Smooth muscle cell (in vitro differentiated cells): ENCODE measurements around the gene RASSF8. TPM values are rescaled to one million over a fixed set of nuclear protein-coding genes. Genes with fewer than 3 reads are reported as not detected.

Source experiments
- DNase-seq: peaks from one replicate; lab custom pipeline; 2025; ENCODE audit not compliant: unreplicated experiment; lab: John Stamatoyannopoulos, UW
- H2AFZ ChIP-seq: fragments of 200-600 bp; sonication (generic); 2 replicates; pipeline ENCODE4 v1.6.0; 2016; ENCODE audit warnings: antibody characterized with exemption, low read depth, mild to moderate bottlenecking
- H3F3A ChIP-seq: fragments of 200-600 bp; sonication (generic); 2 replicates; pipeline ENCODE4 v1.6.0; 2017; ENCODE audit warnings: antibody characterized with exemption, low read depth
- H3K27ac ChIP-seq: fragments of 200-600 bp; sonication (generic); 2 replicates; pipeline ENCODE4 v1.5.1; 2016; ENCODE audit warnings: low read depth, mild to moderate bottlenecking
- H3K27me3 ChIP-seq: fragments of 200-600 bp; sonication (generic); 2 replicates; pipeline ENCODE4 v1.6.1; 2016; ENCODE audit warnings: low read depth, mild to moderate bottlenecking
- H3K36me3 ChIP-seq: fragments of 200-600 bp; sonication (generic); 2 replicates; pipeline ENCODE4 v1.5.1; 2016; ENCODE audit warnings: low read depth
- H3K4me1 ChIP-seq: fragments of 200-600 bp; sonication (generic); 2 replicates; pipeline ENCODE4 v1.5.1; 2016; ENCODE audit warnings: low read depth
- H3K4me2 ChIP-seq: fragments of 200-600 bp; sonication (generic); 2 replicates; pipeline ENCODE4 v1.6.0; 2016; ENCODE audit warnings: mild to moderate bottlenecking
- H3K4me3 ChIP-seq: fragments of 200-600 bp; sonication (generic); 2 replicates; pipeline ENCODE4 v1.5.1; 2016; ENCODE audit warnings: mild to moderate bottlenecking
- H3K79me2 ChIP-seq: fragments of 200-600 bp; sonication (generic); 2 replicates; pipeline ENCODE4 v1.6.0; 2016; ENCODE audit warnings: low read depth, mild to moderate bottlenecking
- H3K9ac ChIP-seq: fragments of 200-600 bp; sonication (generic); 2 replicates; pipeline ENCODE4 v1.6.0; 2016; ENCODE audit warnings: low read depth
- H3K9me3 ChIP-seq: fragments of 200-600 bp; sonication (generic); replicated peaks from 2 replicates; pipeline ENCODE4 v1.5.1; 2016; ENCODE audit warnings: low read depth
- H4K20me1 ChIP-seq: fragments of 200-600 bp; sonication (generic); 2 replicates; pipeline ENCODE4 v1.6.0; 2016; ENCODE audit warnings: low read depth
- CTCF ChIP-seq: fragments of 200-600 bp; sonication (generic); IDR thresholded peaks from 2 replicates; pipeline ENCODE4 v1.5.1; 2017; ENCODE audit warnings: borderline replicate concordance, mild to moderate bottlenecking, antibody characterized with exemption; ENCODE audit not compliant: insufficient read depth, poor library complexity, severe bottlenecking
- WGBS: methylation state at CpG from one replicate; pipeline ENCODE4 v1.1.7; 2016; ENCODE audit warnings: low lambda C conversion rate; 5-methylcytosine and 5-hydroxymethylcytosine counted together
- polyA plus RNA-seq: library from polyadenylated mRNA; unstranded; fragments of >200 nt; fragmentation: Nextera tagmentation; extraction: Ambion mirVana; gene quantifications from 2 replicates; pipeline ENCODE4 v1.2.1, GENCODE V29; 2016
- total RNA-seq: library from RNA; depleted of rRNA; stranded (reverse); fragments of >200 nt; gene quantifications from 2 replicates; pipeline ENCODE4 v1.2.3, GENCODE V29; 2014

Gene RASSF8
- total and polyA plus RNA-seq, 2 experiments from 2014 or later, result 9.8 to 29.8 TPM

DNA sequence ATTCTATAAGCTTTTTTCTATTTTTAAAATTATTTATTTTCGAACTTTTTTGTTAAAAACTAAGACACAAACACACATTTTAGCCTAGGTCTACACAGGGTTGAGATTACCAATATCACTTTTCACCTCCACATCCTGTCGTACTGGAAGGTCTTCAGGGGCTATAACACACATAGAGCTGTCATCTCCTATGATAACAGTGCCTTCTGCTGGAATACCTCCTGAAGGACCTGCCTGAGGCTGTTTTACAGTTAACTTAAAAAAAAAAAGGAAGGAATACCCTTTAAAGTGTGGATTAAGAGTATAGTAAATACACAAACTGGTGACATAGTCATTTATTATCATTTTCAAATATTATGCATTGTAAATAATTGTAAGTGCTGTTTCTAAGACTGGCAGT is 43.0 kb downstream of the RASSF8 start:
- Histone ChIP-seq H3K27me3 (no peaks in the 10 kb centered on the region), H4K20me1 (peaks cover 1% of the 10 kb centered on the region), H3K9ac (no peak overlapping the region), H2AFZ (no peak overlapping the region), H3K9me3 (peaks cover 8% of the 10 kb centered on the region), H3K4me1 (peaks cover 13% of the 10 kb centered on the region), H3K36me3 (peaks cover 8% of the 10 kb centered on the region), H3F3A (no peaks in the 10 kb centered on the region), H3K4me2 (no peak overlapping the region), H3K4me3 (no peak overlapping the region), H3K79me2 (peaks cover 87% of the 10 kb centered on the region), H3K27ac (no peak overlapping the region)
- no peak for TF ChIP-seq CTCF
- no peak for DNase-seq
- WGBS, result 71% methylated on average over 2 of the region's 2 CpGs

- Histone ChIP-seq H3K4me3 (no peak overlapping the region), H3F3A (no peaks in the 10 kb centered on the region), H3K79me2 (peaks cover 84% of the 10 kb centered on the region), H3K27ac (no peak overlapping the region), H3K9me3 (peaks cover 8% of the 10 kb centered on the region), H3K27me3 (no peaks in the 10 kb centered on the region), H2AFZ (no peak overlapping the region), H3K4me1 (no peaks in the 10 kb centered on the region), H3K36me3 (peaks cover 8% of the 10 kb centered on the region), H4K20me1 (no peaks in the 10 kb centered on the region), H3K9ac (no peak overlapping the region), H3K4me2 (no peak overlapping the region)
- TF ChIP-seq CTCF, result no peak
- WGBS, result 100% methylated on average over 1 of the region's 1 CpG
- no peak for DNase-seq
Measured at GRCh38 chr12:26003065-26003464, 44.6 kb downstream of the RASSF8 start.

- Histone ChIP-seq H3K27ac (no peak overlapping the region), H3K4me3 (no peak overlapping the region), H3K4me1 (peaks cover 7% of the 10 kb centered on the region), H4K20me1 (peaks cover 5% of the 10 kb centered on the region), H3K36me3 (peaks cover 8% of the 10 kb centered on the region), H3F3A (no peaks in the 10 kb centered on the region), H3K9ac (no peak overlapping the region), H2AFZ (no peak overlapping the region), H3K4me2 (no peak overlapping the region), H3K27me3 (no peaks in the 10 kb centered on the region), H3K79me2 (peaks cover 61% of the 10 kb centered on the region), H3K9me3 (peaks cover 8% of the 10 kb centered on the region)
- DNase-seq, result no peak
- 100% methylated on average over 1 of the region's 1 CpG for WGBS
- no peak for TF ChIP-seq CTCF
Measured at GRCh38 chr12:26007566-26007965, 49.1 kb downstream of the RASSF8 start.

GRCh38 chr12:26009593-26009992 is 51.1 kb downstream of the RASSF8 start:
- no peaks in the 10 kb centered on the region for H3K27me3 ChIP-seq
- no peak overlapping the region for H3K27ac ChIP-seq
- no peak overlapping the region for H2AFZ ChIP-seq
- no peaks in the 10 kb centered on the region for H3K36me3 ChIP-seq
- H3K79me2 ChIP-seq, result peaks cover 58% of the 10 kb centered on the region
- H3F3A ChIP-seq, result no peaks in the 10 kb centered on the region
- peaks cover 5% of the 10 kb centered on the region for H4K20me1 ChIP-seq
- H3K4me2 ChIP-seq, result no peak overlapping the region
- WGBS, result 100% methylated on average over 1 of the region's 1 CpG
- peaks cover 7% of the 10 kb centered on the region for H3K4me1 ChIP-seq
- H3K9me3 ChIP-seq, result no peaks in the 10 kb centered on the region
- no peak for DNase-seq
- H3K4me3 ChIP-seq, result no peak overlapping the region
- TF ChIP-seq CTCF, result no peak
- no peak overlapping the region for H3K9ac ChIP-seq
